CD14-positive monocyte (primary cell): ENCODE measurements around the gene FAM98B. TPM values are rescaled to one million over a fixed set of nuclear protein-coding genes. Genes with fewer than 3 reads are reported as not detected.

Experiments used
- DNase-seq, 3 donors: peaks; one replicate each; pipeline ENCODE4 v3.0.0-alpha.2; 2011 to 2022
- H2AFZ ChIP-seq: 2 replicates; pipeline ENCODE4 v1.6.0; 2012; ENCODE audit warnings: mild to moderate bottlenecking, low read depth, low read length, inconsistent platforms; ENCODE audit not compliant: insufficient read depth, poor library complexity, severe bottlenecking
- H3K27ac ChIP-seq, 2 donors: 1 replicate in 1 of 2; 2 replicates in 1 of 2; pipeline ENCODE4 v1.5.1; 2012 to 2013; ENCODE audit warnings: low read length in 2 of 2, control low read depth in 1 of 2, inconsistent platforms in 1 of 2, low read depth in 1 of 2, mild to moderate bottlenecking in 1 of 2
- H3K27me3 ChIP-seq, 2 donors: one replicate each; pipeline versions ENCODE4 v1.6.0 to v1.6.1; 2011 to 2013; ENCODE audit warnings: low read length in 2 of 2; ENCODE audit not compliant: control insufficient read depth in 2 of 2, insufficient read depth in 2 of 2
- H3K36me3 ChIP-seq, 2 donors: replicated peaks in 1 of 2; 1 replicate in 1 of 2; 2 replicates in 1 of 2; pipeline versions ENCODE4 v1.5.1 to v1.6.1; 2012 to 2013; ENCODE audit warnings: low read length in 2 of 2, control low read depth in 1 of 2, inconsistent platforms in 1 of 2, mild to moderate bottlenecking in 1 of 2; ENCODE audit not compliant: insufficient read depth in 2 of 2, control insufficient read depth in 1 of 2
- H3K4me1 ChIP-seq, 2 donors: 1 replicate in 1 of 2; 2 replicates in 1 of 2; pipeline versions ENCODE4 v1.5.1 to v1.6.1; 2012 to 2013; ENCODE audit warnings: low read length in 2 of 2, control low read depth in 1 of 2, inconsistent platforms in 1 of 2, mild to moderate bottlenecking in 1 of 2, moderate library complexity in 1 of 2; ENCODE audit not compliant: insufficient read depth in 2 of 2, control insufficient read depth in 1 of 2
- H3K4me2 ChIP-seq: replicated peaks from 2 replicates; pipeline ENCODE3; 2012; ENCODE audit warnings: low read length, moderate library complexity, mild to moderate bottlenecking; ENCODE audit not compliant: poor library complexity, severe bottlenecking; ENCODE audit errors: extremely low read depth
- H3K4me3 ChIP-seq, 3 experiments: fragments of 200-600 bp in 1 of 3; sonication (generic) in 1 of 3; replicated peaks in 1 of 3; 1 replicate in 2 of 3; 2 replicates in 1 of 3; pipeline ENCODE4 v1.5.1; 2011 to 2013; ENCODE audit warnings: low read length in 3 of 3, mild to moderate bottlenecking in 3 of 3, control low read depth in 2 of 3, low read depth in 2 of 3, inconsistent platforms in 1 of 3, moderate library complexity in 1 of 3
- H3K79me2 ChIP-seq: 2 replicates; pipeline ENCODE4 v1.6.0; 2012; ENCODE audit warnings: mild to moderate bottlenecking, control low read depth, inconsistent platforms, low read length, moderate library complexity; ENCODE audit not compliant: insufficient read depth
- H3K9ac ChIP-seq: 2 replicates; pipeline ENCODE4 v1.6.0; 2017; ENCODE audit warnings: low read length, mild to moderate bottlenecking; ENCODE audit not compliant: insufficient read depth, poor library complexity, severe bottlenecking
- H3K9me3 ChIP-seq, 2 donors: replicated peaks in 1 of 2; 1 replicate in 1 of 2; 2 replicates in 1 of 2; pipeline versions ENCODE4 v1.5.1 to v1.6.1; 2012 to 2013; ENCODE audit warnings: low read length in 2 of 2, control low read depth in 1 of 2; ENCODE audit not compliant: control insufficient read depth in 1 of 2, insufficient read depth in 1 of 2
- H4K20me1 ChIP-seq: 2 replicates; pipeline ENCODE4 v1.6.0; 2012; ENCODE audit warnings: mild to moderate bottlenecking, low read length, control low read depth, moderate library complexity; ENCODE audit not compliant: insufficient read depth
- H3K27ac Mint-ChIP-seq, 7 donors: one replicate each; pipeline ENCODE4 v1.8.0; 2020; ENCODE audit warnings: mild to moderate bottlenecking in 7 of 7, mixed read lengths in 7 of 7, moderate library complexity in 6 of 7, inconsistent platforms in 2 of 7
- H3K27me3 Mint-ChIP-seq, 3 donors: one replicate each; pipeline ENCODE4 v1.8.0; 2021 to 2022; ENCODE audit warnings: low read depth in 3 of 3, mild to moderate bottlenecking in 3 of 3, mixed read lengths in 3 of 3, moderate library complexity in 3 of 3, inconsistent platforms in 1 of 3
- H3K36me3 Mint-ChIP-seq, 2 donors: one replicate each; pipeline ENCODE4 v1.8.0; 2020; ENCODE audit warnings: mixed read lengths in 2 of 2, inconsistent platforms in 1 of 2, mild to moderate bottlenecking in 1 of 2
- H3K4me1 Mint-ChIP-seq: one replicate; pipeline ENCODE4 v1.8.0; 2020; ENCODE audit warnings: mild to moderate bottlenecking, mixed read lengths
- H3K4me3 Mint-ChIP-seq, 2 donors: one replicate each; pipeline ENCODE4 v1.8.0; 2020; ENCODE audit warnings: mild to moderate bottlenecking in 2 of 2, mixed read lengths in 2 of 2, moderate library complexity in 1 of 2
- H3K9me3 Mint-ChIP-seq, 7 donors: one replicate each; pipeline ENCODE4 v1.8.0; 2020 to 2022; ENCODE audit warnings: mixed read lengths in 7 of 7, mild to moderate bottlenecking in 6 of 7, moderate library complexity in 6 of 7, inconsistent platforms in 2 of 7
- CTCF ChIP-seq: fragments of 200-600 bp; IDR thresholded peaks from one replicate; pipeline ENCODE4 v1.8.0; 2022; ENCODE audit warnings: antibody characterized with exemption, mild to moderate bottlenecking
- WGBS: methylation state at CpG from one replicate; pipeline ENCODE4 v1.1.5; 2013; ENCODE audit warnings: missing lambda C conversion rate; ENCODE audit not compliant: insufficient coverage; 5-methylcytosine and 5-hydroxymethylcytosine counted together
- intact Hi-C, 2 donors: fragments of 100-400 bp; cut with micrococcal nuclease; formaldehyde crosslinking; loops; one replicate each; pipeline versions ENCODE4 v1.15.0 to v1.15.1; 2023
- polyA plus RNA-seq, 3 donors: library from polyadenylated mRNA; depleted of rRNA in 1 of 3; unstranded in 2 of 3; stranded (reverse) in 1 of 3; fragments of 300-500 nt in 2 of 3; fragments of >200 nt in 1 of 3; fragmentation: Illumina TruSeq in 2 of 3; gene quantifications; 1 replicate in 2 of 3; 2 replicates in 1 of 3; pipeline ENCODE4 v1.2.3, GENCODE V29; 2012 to 2021

The FAM98B gene
- polyA plus RNA-seq, 3 donors, result 0.41 to 1.3 (median 0.69) TPM

GRCh38 chr15:38477637-38478036 is 23.7 kb downstream of the FAM98B start:
- DNase-seq, result no peak
- no peaks in the 10 kb centered on the region for H4K20me1 ChIP-seq
- H3K4me2 ChIP-seq, result no peak overlapping the region
- intact Hi-C loops, result loop anchor here in 1 of 2 donors (10.0 kb wide), 1 partner anchor 217 kb away; no protein-coding TSS in a partner anchor
- no peak overlapping the region for H3K4me3 ChIP-seq
- no peak for TF ChIP-seq CTCF
- H3K27ac Mint-ChIP-seq, result no peak overlapping the region
- H3K27ac ChIP-seq, result no peak overlapping the region
- H3K9me3 ChIP-seq, result no peaks in the 10 kb centered on the region
- H3K36me3 ChIP-seq, result peaks cover 44 to 64% of the 10 kb centered on the region in 2 donors
- no peak overlapping the region for H3K9ac ChIP-seq
- H3K4me1 ChIP-seq, result no peaks in the 10 kb centered on the region
- no peaks in the 10 kb centered on the region for H3K27me3 ChIP-seq
- no peaks in the 10 kb centered on the region for H3K79me2 ChIP-seq
- H3K36me3 Mint-ChIP-seq, result peaks cover 59 to 60% of the 10 kb centered on the region in 2 donors
- H3K4me3 Mint-ChIP-seq, result no peak overlapping the region
- 100% methylated on average over 2 of the region's 4 CpGs for WGBS
- H3K9me3 Mint-ChIP-seq, result no peaks in the 10 kb centered on the region
- H3K4me1 Mint-ChIP-seq, result peaks cover 6% of the 10 kb centered on the region
- H2AFZ ChIP-seq, result no peak overlapping the region
- H3K27me3 Mint-ChIP-seq, result no peaks in the 10 kb centered on the region

GRCh38 chr15:38479266-38479665 is 25.3 kb downstream of the FAM98B start:
- Mint-ChIP-seq H3K9me3 (no peaks in the 10 kb centered on the region), H3K27me3 (no peaks in the 10 kb centered on the region), H3K4me1 (peaks cover 6% of the 10 kb centered on the region), H3K4me3 (no peak overlapping the region), H3K36me3 (peaks cover 55 to 56% of the 10 kb centered on the region in 2 donors), H3K27ac (no peak overlapping the region)
- H3K4me2 ChIP-seq, result no peak overlapping the region
- H3K36me3 ChIP-seq, result peaks cover 38 to 59% of the 10 kb centered on the region in 2 donors
- H3K79me2 ChIP-seq, result no peaks in the 10 kb centered on the region
- intact Hi-C loops, result loop anchor here in 1 of 2 donors (10.0 kb wide), 1 partner anchor 216 kb away; no protein-coding TSS in a partner anchor
- no peaks in the 10 kb centered on the region for H3K9me3 ChIP-seq
- H3K27me3 ChIP-seq, result no peaks in the 10 kb centered on the region
- DNase-seq, result no peak
- H4K20me1 ChIP-seq, result no peaks in the 10 kb centered on the region
- H2AFZ ChIP-seq, result no peak overlapping the region
- no peak overlapping the region for H3K27ac ChIP-seq
- no peak for TF ChIP-seq CTCF
- H3K4me1 ChIP-seq, result no peaks in the 10 kb centered on the region
- H3K9ac ChIP-seq, result no peak overlapping the region
- no peak overlapping the region for H3K4me3 ChIP-seq
